NB4 (cell line): Measurements from ENCODE around the gene BCL10.

Experiments used
- DNase-seq: peaks from one replicate; pipeline ENCODE4 v3.0.0; 2010; ENCODE audit warnings: low read depth
- H3K4me3 ChIP-seq: one replicate; pipeline ENCODE4 v1.5.1; 2011; ENCODE audit warnings: mild to moderate bottlenecking, low read depth, low read length, moderate library complexity
- MYC ChIP-seq: IDR thresholded peaks from 2 replicates; pipeline ENCODE4 v1.6.1; 2011; ENCODE audit warnings: low read depth, low read length
- POLR2A ChIP-seq: IDR thresholded peaks from 2 replicates; pipeline ENCODE4 v1.6.1; 2011; ENCODE audit warnings: mild to moderate bottlenecking; ENCODE audit not compliant: insufficient read length; ENCODE audit errors: extremely low read depth
- TF ChIP-seq, protein P1 (sequence below): IDR thresholded peaks from 2 replicates; pipeline ENCODE4 v1.6.1; 2011; ENCODE audit warnings: low read depth, low read length
- TF ChIP-seq, protein P2 (sequence below): IDR thresholded peaks from one replicate; pipeline ENCODE4 v1.5.1; 2012; ENCODE audit warnings: low read depth, low read length

Gene BCL10

DNA sequence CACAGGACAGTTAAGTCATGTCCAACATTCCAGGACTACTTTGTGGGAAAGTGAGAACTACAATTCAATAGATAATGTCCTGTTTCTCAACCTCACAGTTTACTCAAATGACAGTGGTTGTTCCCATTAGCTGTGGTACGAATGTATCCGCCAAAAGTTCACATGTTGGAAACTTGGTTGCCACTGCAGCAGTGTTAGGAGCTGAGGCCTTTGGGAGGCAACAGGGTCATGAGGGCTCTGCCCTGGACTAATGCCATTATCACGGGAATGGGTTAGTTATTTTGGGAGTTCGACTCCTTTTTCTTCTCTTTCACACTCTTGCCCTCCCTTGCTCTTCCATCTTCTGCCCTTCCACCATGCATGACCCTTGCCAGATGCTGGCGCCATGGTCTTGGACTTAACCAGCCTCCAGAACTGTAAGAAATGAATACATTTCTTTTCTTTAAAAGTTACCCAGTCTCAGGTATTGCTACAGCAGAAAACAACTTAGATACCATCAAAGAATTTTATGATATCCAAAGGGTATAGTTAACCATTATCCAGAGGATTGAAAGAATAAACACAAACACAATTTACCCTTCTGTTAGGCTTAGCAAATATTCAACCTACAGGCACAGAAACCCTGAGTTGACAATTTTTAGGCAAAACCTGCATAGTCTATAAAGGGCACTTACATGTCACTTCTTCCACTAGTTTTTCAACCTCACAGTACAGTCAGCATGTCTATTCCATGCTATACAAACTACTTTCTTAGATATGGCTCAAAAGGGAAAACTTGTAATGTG, 7.4 kb downstream of the BCL10 start:
- no peak for DNase-seq
- TF ChIP-seq, protein P1, sequence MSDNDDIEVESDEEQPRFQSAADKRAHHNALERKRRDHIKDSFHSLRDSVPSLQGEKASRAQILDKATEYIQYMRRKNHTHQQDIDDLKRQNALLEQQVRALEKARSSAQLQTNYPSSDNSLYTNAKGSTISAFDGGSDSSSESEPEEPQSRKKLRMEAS = no peak
- TF ChIP-seq MYC (no peak), POLR2A (no peak)
- TF ChIP-seq, protein P2, sequence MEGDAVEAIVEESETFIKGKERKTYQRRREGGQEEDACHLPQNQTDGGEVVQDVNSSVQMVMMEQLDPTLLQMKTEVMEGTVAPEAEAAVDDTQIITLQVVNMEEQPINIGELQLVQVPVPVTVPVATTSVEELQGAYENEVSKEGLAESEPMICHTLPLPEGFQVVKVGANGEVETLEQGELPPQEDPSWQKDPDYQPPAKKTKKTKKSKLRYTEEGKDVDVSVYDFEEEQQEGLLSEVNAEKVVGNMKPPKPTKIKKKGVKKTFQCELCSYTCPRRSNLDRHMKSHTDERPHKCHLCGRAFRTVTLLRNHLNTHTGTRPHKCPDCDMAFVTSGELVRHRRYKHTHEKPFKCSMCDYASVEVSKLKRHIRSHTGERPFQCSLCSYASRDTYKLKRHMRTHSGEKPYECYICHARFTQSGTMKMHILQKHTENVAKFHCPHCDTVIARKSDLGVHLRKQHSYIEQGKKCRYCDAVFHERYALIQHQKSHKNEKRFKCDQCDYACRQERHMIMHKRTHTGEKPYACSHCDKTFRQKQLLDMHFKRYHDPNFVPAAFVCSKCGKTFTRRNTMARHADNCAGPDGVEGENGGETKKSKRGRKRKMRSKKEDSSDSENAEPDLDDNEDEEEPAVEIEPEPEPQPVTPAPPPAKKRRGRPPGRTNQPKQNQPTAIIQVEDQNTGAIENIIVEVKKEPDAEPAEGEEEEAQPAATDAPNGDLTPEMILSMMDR = no peak
- no peak overlapping the region for H3K4me3 ChIP-seq

DNA sequence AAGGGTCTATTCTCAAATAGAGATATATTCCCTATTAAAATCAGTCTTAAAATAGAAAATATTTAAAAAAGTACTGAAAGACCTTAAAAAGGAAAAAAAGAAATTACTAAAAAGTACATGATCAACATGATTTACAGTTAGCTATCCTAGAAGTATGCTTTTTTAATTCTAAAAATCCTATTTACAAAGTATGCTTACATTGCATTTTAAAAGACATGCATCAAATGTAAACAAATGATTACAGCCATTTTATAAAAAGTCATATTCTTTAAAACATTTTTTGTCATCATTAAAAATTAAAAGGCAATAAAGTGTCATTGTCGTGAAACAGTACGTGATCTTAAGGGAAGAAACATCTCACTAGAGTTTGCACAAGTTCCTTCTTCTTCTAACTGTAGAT, 9.1 kb downstream of the BCL10 start:
- TF ChIP-seq, protein P1 = no peak
- TF ChIP-seq POLR2A = no peak
- no peak for TF ChIP-seq MYC
- TF ChIP-seq, protein P2 = no peak
- no peak for DNase-seq

DNA sequence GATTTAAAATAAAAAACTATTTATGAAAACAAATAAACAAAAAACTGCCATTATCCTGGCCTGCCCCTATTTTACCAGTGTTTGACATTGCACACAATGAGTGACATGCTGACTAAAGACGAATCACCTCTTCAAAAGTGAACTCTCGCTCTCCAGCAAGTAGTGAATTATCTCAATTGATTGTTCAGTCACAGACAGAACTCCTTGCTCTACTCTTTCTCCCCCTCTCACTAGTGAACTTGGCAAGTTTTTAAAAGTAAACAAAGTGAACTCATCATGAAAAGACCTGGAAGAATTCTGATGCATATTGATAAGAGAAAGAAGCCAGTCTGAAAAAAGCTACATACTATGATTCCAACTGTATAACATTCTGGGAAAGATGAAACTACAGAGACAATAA, 12.3 kb downstream of the BCL10 start:
- TF ChIP-seq MYC (no peak), POLR2A (no peak)
- TF ChIP-seq, protein P2 = no peak
- TF ChIP-seq, protein P1 = no peak
- no peak overlapping the region for H3K4me3 ChIP-seq
- no peak for DNase-seq

More for the DNA sequence above, 9.1 kb downstream of the BCL10 start:
- no peak overlapping the region for H3K4me3 ChIP-seq

DNA sequence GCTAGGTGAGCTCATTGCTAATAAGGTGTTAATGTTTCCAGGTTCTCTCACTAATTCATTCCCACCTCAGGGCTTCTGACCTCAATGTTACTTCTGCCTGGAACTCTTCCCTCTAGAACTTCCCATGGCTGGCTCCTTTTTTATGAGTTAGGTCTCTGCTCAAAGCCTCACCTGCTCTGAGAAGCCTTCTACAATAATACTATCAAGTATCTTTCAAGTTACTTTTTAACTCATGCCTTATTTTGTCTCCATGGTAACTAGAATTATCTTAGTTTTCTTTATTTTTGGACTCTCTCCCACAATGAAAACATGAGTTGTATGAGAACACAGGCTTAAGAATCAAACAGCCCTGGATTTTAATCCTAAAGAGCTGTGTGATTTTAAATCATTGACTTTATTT, 13.4 kb downstream of the BCL10 start:
- TF ChIP-seq, protein P2 = no peak
- TF ChIP-seq POLR2A = no peak
- no peak for TF ChIP-seq MYC
- TF ChIP-seq, protein P1 = no peak
- no peak for DNase-seq

DNA sequence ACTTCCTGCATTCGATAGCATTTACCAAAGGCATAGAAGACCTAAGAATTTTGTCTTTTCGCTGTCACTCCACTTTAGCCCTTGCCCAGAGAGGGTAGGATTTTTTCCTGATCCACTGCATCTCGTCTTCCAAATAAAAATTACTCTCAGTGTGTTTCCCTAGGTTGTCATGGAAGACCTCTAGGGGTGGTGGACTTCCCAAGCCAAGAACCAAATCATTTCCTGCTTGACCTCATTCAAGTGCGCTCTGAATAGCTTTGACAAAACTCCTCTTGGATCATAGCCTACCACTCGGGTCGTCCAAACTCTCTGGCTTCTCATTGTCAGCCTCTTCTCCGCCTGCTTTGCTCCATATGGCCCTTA, 16.5 kb downstream of the BCL10 start:
- DNase-seq = no peak
- H3K4me3 ChIP-seq = no peak overlapping the region
- TF ChIP-seq, protein P2 = no peak
- TF ChIP-seq POLR2A (no peak), MYC (no peak)
- TF ChIP-seq, protein P1 = no peak

More for the DNA sequence above, 13.4 kb downstream of the BCL10 start:
- no peak overlapping the region for H3K4me3 ChIP-seq
